PC-3 (cell line): ENCODE data around the gene COL5A2. TPM values are rescaled to one million over a fixed set of nuclear protein-coding genes. Genes with fewer than 3 reads are reported as not detected.

Source experiments
- ATAC-seq: fragments of 200-7000 bp; cut with Tn5 transposase; 2 replicates; pipeline ENCODE4 v1.9.1; 2020; ENCODE audit warnings: mild to moderate bottlenecking, moderate library complexity
- BruUV-seq: library from RNA; stranded (reverse); fragments of 400-500 nt; replicated peaks from 2 replicates; lab custom pipeline; 2021; lab: Mats Ljungman, UMichigan
- CTCF ChIA-PET: fragments of 300-600 bp; sonication (Branson Sonifier 250); formaldehyde crosslinking; loops from one replicate; lab custom pipeline; 2022; ENCODE audit warnings: antibody characterized with exemption; lab: Charles Lee
- POLR2A ChIA-PET: fragments of 300-600 bp; sonication (Branson Sonifier 250); formaldehyde crosslinking; loops from one replicate; lab custom pipeline; 2022; ENCODE audit warnings: antibody characterized with exemption; ENCODE audit not compliant: unreplicated experiment; lab: Charles Lee
- DNase-seq: peaks from one replicate; pipeline ENCODE4 v3.0.0-alpha.2; 2015
- H2AFZ ChIP-seq: fragments of 300-600 bp; sonication (generic); 2 replicates; pipeline ENCODE4 v1.6.0; 2016; ENCODE audit warnings: antibody characterized with exemption, low read length
- H3F3A ChIP-seq: fragments of 300-600 bp; sonication (generic); one replicate; pipeline ENCODE4 v1.6.0; 2017; ENCODE audit warnings: antibody characterized with exemption, low read length, control low read depth, mild to moderate bottlenecking; ENCODE audit not compliant: unreplicated experiment
- H3K27ac ChIP-seq: fragments of 300-600 bp; sonication (generic); 2 replicates; pipeline ENCODE4 v1.5.1; 2016; ENCODE audit warnings: mild to moderate bottlenecking, low read length
- H3K27me3 ChIP-seq: fragments of 300-600 bp; sonication (generic); 2 replicates; pipeline ENCODE4 v1.6.1; 2016; ENCODE audit warnings: low read length, mixed read lengths
- H3K36me3 ChIP-seq: fragments of 300-600 bp; sonication (generic); 2 replicates; pipeline ENCODE4 v1.6.1; 2016; ENCODE audit warnings: low read depth, mixed run types, low read length, mixed read lengths
- H3K4me1 ChIP-seq: fragments of 300-600 bp; sonication (generic); 2 replicates; pipeline ENCODE4 v1.5.1; 2016; ENCODE audit warnings: low read length; ENCODE audit not compliant: insufficient read depth
- H3K4me2 ChIP-seq: fragments of 300-600 bp; sonication (generic); 2 replicates; pipeline ENCODE4 v1.6.0; 2016; ENCODE audit warnings: low read length
- H3K4me3 ChIP-seq: fragments of 300-600 bp; sonication (generic); 2 replicates; pipeline ENCODE4 v1.5.1; 2016; ENCODE audit warnings: mild to moderate bottlenecking, low read length, mixed read lengths
- H3K79me2 ChIP-seq: fragments of 300-600 bp; sonication (generic); 2 replicates; pipeline ENCODE4 v1.6.1; 2017; ENCODE audit warnings: low read length, mixed read lengths
- H3K9ac ChIP-seq: fragments of 300-600 bp; sonication (generic); 2 replicates; pipeline ENCODE4 v1.6.0; 2016; ENCODE audit warnings: mild to moderate bottlenecking, low read length
- H3K9me2 ChIP-seq: fragments of 300-600 bp; sonication (generic); replicated peaks from 2 replicates; pipeline ENCODE4 v1.6.1; 2016; ENCODE audit warnings: mixed run types, low read length, mixed read lengths
- H3K9me3 ChIP-seq: fragments of 300-600 bp; sonication (generic); 2 replicates; pipeline ENCODE4 v1.6.1; 2016; ENCODE audit warnings: low read length, mixed read lengths
- H4K20me1 ChIP-seq: fragments of 300-600 bp; sonication (generic); 2 replicates; pipeline ENCODE4 v1.6.1; 2016; ENCODE audit warnings: low read length, mixed read lengths
- EZH2 ChIP-seq: fragments of 300-600 bp; sonication (generic); IDR thresholded peaks from one replicate; pipeline ENCODE4 v1.6.1; 2017; ENCODE audit warnings: antibody characterized with exemption, mild to moderate bottlenecking, low read length; ENCODE audit not compliant: unreplicated experiment
- EZH2phosphoT487 ChIP-seq: fragments of 300-600 bp; sonication (generic); IDR thresholded peaks from 2 replicates; pipeline ENCODE4 v1.6.1; 2018; ENCODE audit warnings: mild to moderate bottlenecking, antibody characterized with exemption, low read length, borderline replicate concordance
- intact Hi-C: fragments of 100-400 bp; cut with micrococcal nuclease; formaldehyde crosslinking; loops from 2 replicates; pipeline ENCODE4 v1.9.0; 2023
- total RNA-seq: library from RNA; depleted of rRNA; stranded (reverse); fragments of >200 nt; gene quantifications from 2 replicates; pipeline ENCODE4 v1.2.3, GENCODE V29; 2014
- TF ChIP-seq, protein P1 (sequence below): fragments of 300-600 bp; sonication (generic); conservative IDR thresholded peaks from 2 replicates; pipeline ENCODE4 v1.5.1; 2017; ENCODE audit warnings: antibody characterized with exemption, low read depth, mild to moderate bottlenecking, low read length

COL5A2 gene
- total RNA-seq, 1 experiment from 2014 or later: 56.2 TPM

GRCh38 chr2:189181706-189182105 lies 2.1 kb upstream of the COL5A2 start:
- Histone ChIP-seq H3F3A (no peaks in the 10 kb centered on the region), H3K36me3 (no peaks in the 10 kb centered on the region), H3K4me1 (no peaks in the 10 kb centered on the region), H3K9me2 (no peaks in the 10 kb centered on the region), H3K27ac (no peak overlapping the region), H3K4me3 (no peak overlapping the region), H3K9me3 (no peaks in the 10 kb centered on the region), H4K20me1 (no peaks in the 10 kb centered on the region), H3K9ac (no peak overlapping the region), H2AFZ (no peak overlapping the region), H3K79me2 (no peaks in the 10 kb centered on the region), H3K27me3 (no peaks in the 10 kb centered on the region), H3K4me2 (no peak overlapping the region)
- no peak for DNase-seq
- peak; percentile 39 for ATAC-seq
- TF ChIP-seq EZH2phosphoT487 (no peak), EZH2 (no peak)
- TF ChIP-seq, protein P1, sequence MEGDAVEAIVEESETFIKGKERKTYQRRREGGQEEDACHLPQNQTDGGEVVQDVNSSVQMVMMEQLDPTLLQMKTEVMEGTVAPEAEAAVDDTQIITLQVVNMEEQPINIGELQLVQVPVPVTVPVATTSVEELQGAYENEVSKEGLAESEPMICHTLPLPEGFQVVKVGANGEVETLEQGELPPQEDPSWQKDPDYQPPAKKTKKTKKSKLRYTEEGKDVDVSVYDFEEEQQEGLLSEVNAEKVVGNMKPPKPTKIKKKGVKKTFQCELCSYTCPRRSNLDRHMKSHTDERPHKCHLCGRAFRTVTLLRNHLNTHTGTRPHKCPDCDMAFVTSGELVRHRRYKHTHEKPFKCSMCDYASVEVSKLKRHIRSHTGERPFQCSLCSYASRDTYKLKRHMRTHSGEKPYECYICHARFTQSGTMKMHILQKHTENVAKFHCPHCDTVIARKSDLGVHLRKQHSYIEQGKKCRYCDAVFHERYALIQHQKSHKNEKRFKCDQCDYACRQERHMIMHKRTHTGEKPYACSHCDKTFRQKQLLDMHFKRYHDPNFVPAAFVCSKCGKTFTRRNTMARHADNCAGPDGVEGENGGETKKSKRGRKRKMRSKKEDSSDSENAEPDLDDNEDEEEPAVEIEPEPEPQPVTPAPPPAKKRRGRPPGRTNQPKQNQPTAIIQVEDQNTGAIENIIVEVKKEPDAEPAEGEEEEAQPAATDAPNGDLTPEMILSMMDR: no peak
- POLR2A ChIA-PET: interaction anchor here (0.6 kb wide), 1 partner anchor 34 kb away, joined by 4 read pairs; no protein-coding TSS in a partner anchor
- BruUV-seq: no TSS peak
- intact Hi-C loops: no loop called here
- CTCF ChIA-PET: no interaction called here

DNA sequence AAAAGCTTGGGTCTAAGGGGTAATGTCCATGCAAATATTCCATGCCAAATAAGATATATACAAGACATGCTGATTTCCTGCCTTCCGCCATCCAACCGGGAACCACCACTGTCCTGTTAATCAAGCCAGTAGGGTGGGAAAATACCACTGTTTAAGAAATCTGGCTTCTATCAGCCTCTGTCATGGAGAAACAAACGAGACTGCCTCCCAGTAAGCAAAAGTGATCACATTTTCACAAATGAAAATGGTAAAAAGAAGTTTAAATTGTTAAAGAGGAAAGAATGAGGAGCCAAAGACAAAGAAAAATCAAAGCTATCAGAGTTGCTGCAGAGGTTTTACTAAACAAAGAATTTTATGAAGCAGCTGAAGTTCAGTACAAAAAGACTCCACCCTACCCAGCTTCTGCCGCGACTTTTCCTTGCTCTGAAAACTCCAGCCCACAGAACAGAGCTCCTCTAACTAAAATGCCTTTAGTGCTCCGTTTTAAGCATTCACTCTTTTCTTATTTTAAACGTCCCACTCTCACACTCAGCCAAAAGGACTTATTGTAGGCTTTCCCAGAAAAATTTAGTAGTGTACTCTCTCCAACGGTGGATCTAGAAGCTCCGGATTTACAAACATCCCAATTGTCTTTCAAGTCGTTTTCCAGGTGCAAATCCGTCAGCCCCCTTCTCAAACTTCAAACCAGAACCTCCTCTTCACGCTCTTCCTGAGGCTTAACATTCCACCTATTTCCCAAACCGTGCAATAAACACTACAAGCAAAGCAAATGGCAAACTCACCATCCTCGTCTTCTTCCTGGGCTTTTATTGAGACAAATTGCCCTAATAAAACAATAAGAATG lies 613 bp downstream of the COL5A2 start:
- no TSS peak for BruUV-seq
- H3K9me3 ChIP-seq: no peaks in the 10 kb centered on the region
- no peak overlapping the region for H3K9ac ChIP-seq
- H3K9me2 ChIP-seq: no peaks in the 10 kb centered on the region
- H3K4me3 ChIP-seq: no peak overlapping the region
- ChIA-PET POLR2A (no interaction called here), CTCF (no interaction called here)
- H3K36me3 ChIP-seq: no peaks in the 10 kb centered on the region
- H3K4me2 ChIP-seq: no peak overlapping the region
- H3K27me3 ChIP-seq: no peaks in the 10 kb centered on the region
- H3F3A ChIP-seq: no peaks in the 10 kb centered on the region
- intact Hi-C loops: loop anchor here (5.0 kb wide), 1 partner anchor 43 kb away; no protein-coding TSS in a partner anchor
- ATAC-seq: no peak
- H4K20me1 ChIP-seq: no peaks in the 10 kb centered on the region
- TF ChIP-seq EZH2: no peak
- TF ChIP-seq EZH2phosphoT487: no peak
- TF ChIP-seq, protein P1: no peak
- DNase-seq: no peak
- peaks cover 6% of the 10 kb centered on the region; the same call in 1 of the 2 replicates for H3K4me1 ChIP-seq
- no peak overlapping the region for H3K27ac ChIP-seq
- no peak overlapping the region for H2AFZ ChIP-seq
- 0 out of 2 replicates have a peak, but pooled peaks cover 3% of the 10 kb centered on the region for H3K79me2 ChIP-seq

GRCh38 chr2:189178054-189178453 lies 1.5 kb downstream of the COL5A2 start:
- BruUV-seq: no TSS peak
- Histone ChIP-seq H3K4me3 (no peak overlapping the region), H3K9ac (no peak overlapping the region), H3K4me1 (peaks cover 6% of the 10 kb centered on the region; the same call in 1 of the 2 replicates), H4K20me1 (no peaks in the 10 kb centered on the region), H3K27me3 (no peaks in the 10 kb centered on the region), H3K4me2 (no peak overlapping the region), H3K27ac (no peak overlapping the region), H3K79me2 (0 out of 2 replicates have a peak, but pooled peaks cover 3% of the 10 kb centered on the region), H2AFZ (no peak overlapping the region), H3K36me3 (no peaks in the 10 kb centered on the region), H3K9me3 (no peaks in the 10 kb centered on the region), H3K9me2 (no peaks in the 10 kb centered on the region), H3F3A (no peaks in the 10 kb centered on the region)
- DNase-seq: no peak
- ChIA-PET POLR2A (no interaction called here), CTCF (interaction anchor here (0.6 kb wide), 1 partner anchor 230 kb away, joined by 4 read pairs; no protein-coding TSS in a partner anchor)
- no peak for ATAC-seq
- intact Hi-C loops: loop anchor here (5.0 kb wide), 1 partner anchor 44 kb away; no protein-coding TSS in a partner anchor
- TF ChIP-seq, protein P1: peak; percentile 47
- TF ChIP-seq EZH2: no peak
